LNCaP clone FGC (cell line): ENCODE data around the gene GGNBP2.

Source experiments
- DNase-seq: peaks from one replicate; pipeline ENCODE4 v3.0.0-alpha.2; 2011; ENCODE audit warnings: low read depth
- H3K4me3 ChIP-seq: 2 replicates; pipeline ENCODE4 v1.5.1; 2011; ENCODE audit warnings: mild to moderate bottlenecking, low read depth, low read length, control low read depth
- TF ChIP-seq, protein P1 (sequence below): IDR thresholded peaks from 2 replicates; pipeline ENCODE4 v1.5.1; 2012; ENCODE audit warnings: mild to moderate bottlenecking; ENCODE audit not compliant: control insufficient read depth, insufficient read depth; ENCODE audit errors: extremely low read depth

The GGNBP2 gene

DNA sequence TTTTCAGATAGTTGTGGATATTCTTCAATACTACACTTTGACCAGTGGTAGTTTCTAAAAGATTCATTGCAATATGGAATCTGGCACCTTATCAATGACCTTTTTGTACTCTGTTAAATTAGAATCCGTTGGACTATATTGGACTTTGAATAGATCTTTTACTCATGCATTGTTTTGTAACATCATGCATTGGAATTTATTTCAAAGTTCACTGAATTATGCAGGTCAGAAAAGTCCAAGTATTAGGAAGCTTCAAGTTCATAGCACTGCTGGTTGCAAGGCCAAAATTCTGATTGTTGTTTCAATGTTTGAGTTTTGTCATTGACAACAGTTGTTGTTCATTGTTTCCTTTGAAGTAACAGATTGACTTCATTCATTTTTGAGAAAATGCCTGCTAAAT lies 39.1 kb downstream of the GGNBP2 start:
- TF ChIP-seq, protein P1, sequence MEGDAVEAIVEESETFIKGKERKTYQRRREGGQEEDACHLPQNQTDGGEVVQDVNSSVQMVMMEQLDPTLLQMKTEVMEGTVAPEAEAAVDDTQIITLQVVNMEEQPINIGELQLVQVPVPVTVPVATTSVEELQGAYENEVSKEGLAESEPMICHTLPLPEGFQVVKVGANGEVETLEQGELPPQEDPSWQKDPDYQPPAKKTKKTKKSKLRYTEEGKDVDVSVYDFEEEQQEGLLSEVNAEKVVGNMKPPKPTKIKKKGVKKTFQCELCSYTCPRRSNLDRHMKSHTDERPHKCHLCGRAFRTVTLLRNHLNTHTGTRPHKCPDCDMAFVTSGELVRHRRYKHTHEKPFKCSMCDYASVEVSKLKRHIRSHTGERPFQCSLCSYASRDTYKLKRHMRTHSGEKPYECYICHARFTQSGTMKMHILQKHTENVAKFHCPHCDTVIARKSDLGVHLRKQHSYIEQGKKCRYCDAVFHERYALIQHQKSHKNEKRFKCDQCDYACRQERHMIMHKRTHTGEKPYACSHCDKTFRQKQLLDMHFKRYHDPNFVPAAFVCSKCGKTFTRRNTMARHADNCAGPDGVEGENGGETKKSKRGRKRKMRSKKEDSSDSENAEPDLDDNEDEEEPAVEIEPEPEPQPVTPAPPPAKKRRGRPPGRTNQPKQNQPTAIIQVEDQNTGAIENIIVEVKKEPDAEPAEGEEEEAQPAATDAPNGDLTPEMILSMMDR = no peak
- H3K4me3 ChIP-seq = no peak overlapping the region
- DNase-seq = no peak

- no peak overlapping the region for H3K4me3 ChIP-seq
- DNase-seq = no peak
- TF ChIP-seq, protein P1 = no peak
Measured at GRCh38 chr17:36586138-36586537, 41.4 kb downstream of the GGNBP2 start.

- TF ChIP-seq, protein P1 = no peak
- DNase-seq = no peak
- no peak overlapping the region for H3K4me3 ChIP-seq
Measured at GRCh38 chr17:36590082-36590481, 45.4 kb downstream of the GGNBP2 start.

- no peak for DNase-seq
- TF ChIP-seq, protein P1 = 0 out of 2 replicates have a peak, but pooled peaks have one; percentile 21
Measured at GRCh38 chr17:36591434-36592315, 47.0 kb downstream of the GGNBP2 start, which contains the start of gene DHRS11. Gene DHRS11 (plus strand): TSS chr17:36591879. CDS start chr17:36592010, 131 bp downstream.

GRCh38 chr17:36592316-36592715 lies 47.6 kb downstream of the GGNBP2 start:
- H3K4me3 ChIP-seq = peak overlapping the region; percentile 62
- DNase-seq = no peak
- TF ChIP-seq, protein P1 = no peak

More at GRCh38 chr17:36591434-36592315, 47.0 kb downstream of the GGNBP2 start, which contains the start of gene DHRS11:
- peak within 1 kb of the TSS; percentile 62 for H3K4me3 ChIP-seq

DNA sequence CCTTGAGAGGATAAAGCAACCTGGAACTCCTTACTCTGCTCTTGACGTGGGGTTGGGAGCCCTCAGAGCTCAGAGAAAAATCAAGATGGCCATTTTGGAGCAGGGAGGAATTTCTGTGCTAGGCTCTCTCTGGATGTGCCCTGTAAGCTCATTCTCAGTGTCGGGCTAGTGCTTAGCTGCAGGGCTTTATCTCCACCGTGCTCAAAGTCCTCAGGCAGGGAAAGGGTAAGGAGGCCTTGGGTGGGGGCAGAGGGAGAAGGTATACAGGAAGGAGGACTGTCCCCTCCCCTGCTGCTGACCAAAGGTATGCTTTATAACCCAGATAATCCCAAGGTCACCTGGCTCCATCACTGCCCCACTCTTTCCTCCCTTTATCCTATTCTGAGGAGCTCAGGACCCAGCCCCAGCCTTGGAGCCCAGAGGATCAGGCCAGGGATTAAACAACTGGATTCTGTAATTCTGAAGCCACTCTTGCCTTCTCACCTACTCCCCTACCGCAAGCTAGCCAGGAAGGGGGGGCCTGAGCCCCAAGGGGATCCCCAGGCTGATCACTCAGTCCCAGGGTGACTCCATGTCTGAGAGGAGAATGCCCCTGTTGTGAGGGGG lies 48.1 kb downstream of the GGNBP2 start:
- TF ChIP-seq, protein P1 = no peak
- peak overlapping the region; percentile 62 for H3K4me3 ChIP-seq
- DNase-seq = no peak
